ENCODE measurements around the gene CTNND2.

DNA sequence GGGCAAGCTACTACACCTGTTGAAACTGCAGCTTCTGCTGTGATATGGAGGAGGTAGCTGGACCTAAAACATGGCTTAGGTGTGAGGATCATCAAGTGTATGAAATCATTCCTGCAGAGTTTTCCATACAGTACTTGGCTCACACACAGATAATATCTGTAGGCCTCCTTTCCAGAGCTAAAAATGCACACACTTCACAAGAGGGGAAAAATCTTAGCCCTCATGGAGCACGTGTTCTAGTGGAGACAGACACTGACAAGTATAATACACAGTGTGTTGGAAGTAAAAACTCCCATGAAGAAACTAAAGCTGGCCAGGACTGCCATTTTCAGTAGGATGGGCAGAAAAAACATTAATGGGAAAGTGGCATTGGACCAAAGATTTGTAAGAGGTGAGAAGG is 216.7 kb downstream of the CTNND2 start:
- TF ChIP-seq TAF1 (IDR thresholded peaks at IDR 0.05; ENCODE audit: borderline replicate concordance, low read depth, low read length): no peak
- TF ChIP-seq, protein P1, sequence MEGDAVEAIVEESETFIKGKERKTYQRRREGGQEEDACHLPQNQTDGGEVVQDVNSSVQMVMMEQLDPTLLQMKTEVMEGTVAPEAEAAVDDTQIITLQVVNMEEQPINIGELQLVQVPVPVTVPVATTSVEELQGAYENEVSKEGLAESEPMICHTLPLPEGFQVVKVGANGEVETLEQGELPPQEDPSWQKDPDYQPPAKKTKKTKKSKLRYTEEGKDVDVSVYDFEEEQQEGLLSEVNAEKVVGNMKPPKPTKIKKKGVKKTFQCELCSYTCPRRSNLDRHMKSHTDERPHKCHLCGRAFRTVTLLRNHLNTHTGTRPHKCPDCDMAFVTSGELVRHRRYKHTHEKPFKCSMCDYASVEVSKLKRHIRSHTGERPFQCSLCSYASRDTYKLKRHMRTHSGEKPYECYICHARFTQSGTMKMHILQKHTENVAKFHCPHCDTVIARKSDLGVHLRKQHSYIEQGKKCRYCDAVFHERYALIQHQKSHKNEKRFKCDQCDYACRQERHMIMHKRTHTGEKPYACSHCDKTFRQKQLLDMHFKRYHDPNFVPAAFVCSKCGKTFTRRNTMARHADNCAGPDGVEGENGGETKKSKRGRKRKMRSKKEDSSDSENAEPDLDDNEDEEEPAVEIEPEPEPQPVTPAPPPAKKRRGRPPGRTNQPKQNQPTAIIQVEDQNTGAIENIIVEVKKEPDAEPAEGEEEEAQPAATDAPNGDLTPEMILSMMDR (IDR thresholded peaks at IDR 0.05): no peak
- TF ChIP-seq, protein P2, sequence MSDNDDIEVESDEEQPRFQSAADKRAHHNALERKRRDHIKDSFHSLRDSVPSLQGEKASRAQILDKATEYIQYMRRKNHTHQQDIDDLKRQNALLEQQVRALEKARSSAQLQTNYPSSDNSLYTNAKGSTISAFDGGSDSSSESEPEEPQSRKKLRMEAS (IDR thresholded peaks at IDR 0.05; ENCODE audit: low read depth): no peak
- TF ChIP-seq, protein P3, sequence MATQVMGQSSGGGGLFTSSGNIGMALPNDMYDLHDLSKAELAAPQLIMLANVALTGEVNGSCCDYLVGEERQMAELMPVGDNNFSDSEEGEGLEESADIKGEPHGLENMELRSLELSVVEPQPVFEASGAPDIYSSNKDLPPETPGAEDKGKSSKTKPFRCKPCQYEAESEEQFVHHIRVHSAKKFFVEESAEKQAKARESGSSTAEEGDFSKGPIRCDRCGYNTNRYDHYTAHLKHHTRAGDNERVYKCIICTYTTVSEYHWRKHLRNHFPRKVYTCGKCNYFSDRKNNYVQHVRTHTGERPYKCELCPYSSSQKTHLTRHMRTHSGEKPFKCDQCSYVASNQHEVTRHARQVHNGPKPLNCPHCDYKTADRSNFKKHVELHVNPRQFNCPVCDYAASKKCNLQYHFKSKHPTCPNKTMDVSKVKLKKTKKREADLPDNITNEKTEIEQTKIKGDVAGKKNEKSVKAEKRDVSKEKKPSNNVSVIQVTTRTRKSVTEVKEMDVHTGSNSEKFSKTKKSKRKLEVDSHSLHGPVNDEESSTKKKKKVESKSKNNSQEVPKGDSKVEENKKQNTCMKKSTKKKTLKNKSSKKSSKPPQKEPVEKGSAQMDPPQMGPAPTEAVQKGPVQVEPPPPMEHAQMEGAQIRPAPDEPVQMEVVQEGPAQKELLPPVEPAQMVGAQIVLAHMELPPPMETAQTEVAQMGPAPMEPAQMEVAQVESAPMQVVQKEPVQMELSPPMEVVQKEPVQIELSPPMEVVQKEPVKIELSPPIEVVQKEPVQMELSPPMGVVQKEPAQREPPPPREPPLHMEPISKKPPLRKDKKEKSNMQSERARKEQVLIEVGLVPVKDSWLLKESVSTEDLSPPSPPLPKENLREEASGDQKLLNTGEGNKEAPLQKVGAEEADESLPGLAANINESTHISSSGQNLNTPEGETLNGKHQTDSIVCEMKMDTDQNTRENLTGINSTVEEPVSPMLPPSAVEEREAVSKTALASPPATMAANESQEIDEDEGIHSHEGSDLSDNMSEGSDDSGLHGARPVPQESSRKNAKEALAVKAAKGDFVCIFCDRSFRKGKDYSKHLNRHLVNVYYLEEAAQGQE (IDR thresholded peaks at IDR 0.05; ENCODE audit: low read depth, low read length): no peak

Data from SK-N-SH (cell line).